Testis (tissue), 3 donors: ENCODE results near the gene ADD1. TPM values are rescaled to one million over a fixed set of nuclear protein-coding genes. Genes with fewer than 3 reads are reported as not detected.
A peak's percentile ranks its signal among the peaks of the same experiment; 100 is the strongest.

Source experiments
- DNase-seq: peaks from one replicate; pipeline ENCODE4 v3.0.0-alpha.2; 2019
- H3K27ac ChIP-seq, 2 donors: fragments of 200-600 bp; sonication (generic); one replicate each; pipeline ENCODE4 v1.5.1; 2019
- H3K27me3 ChIP-seq: fragments of 200-600 bp; sonication (generic); one replicate; pipeline ENCODE4 v1.5.1; 2019
- H3K36me3 ChIP-seq: fragments of 200-600 bp; sonication (generic); one replicate; pipeline ENCODE4 v1.5.1; 2017; ENCODE audit warnings: low read depth; ENCODE audit errors: missing control alignments
- H3K4me1 ChIP-seq: fragments of 200-600 bp; sonication (generic); one replicate; pipeline ENCODE4 v1.5.1; 2019
- H3K4me3 ChIP-seq, 2 donors: fragments of 200-600 bp; sonication (generic); one replicate each; pipeline ENCODE4 v1.5.1; 2017 to 2019
- H3K9me3 ChIP-seq: fragments of 200-600 bp; sonication (generic); one replicate; pipeline ENCODE4 v1.5.1; 2017
- CTCF ChIP-seq, 3 experiments: fragments of 450-650 bp in 2 of 3; fragments of 200-600 bp in 1 of 3; sonication (generic) in 1 of 3; IDR thresholded peaks; one replicate each; pipeline ENCODE4 v1.5.1; 2016 to 2019; ENCODE audit warnings: antibody characterized with exemption in 3 of 3, mild to moderate bottlenecking in 2 of 3, moderate library complexity in 1 of 3
- POLR2A ChIP-seq: fragments of 450-650 bp; IDR thresholded peaks from one replicate; pipeline ENCODE4 v1.6.1; 2017; ENCODE audit warnings: antibody characterized with exemption, mild to moderate bottlenecking, moderate library complexity
- WGBS, 2 donors: methylation state at CpG; one replicate each; pipeline ENCODE4 v1.1.5; 2018; 5-methylcytosine and 5-hydroxymethylcytosine counted together
- intact Hi-C: fragments of 100-400 bp; cut with DNase I; formaldehyde crosslinking; loops from one replicate; pipeline ENCODE4 v1.15.1; 2023; ENCODE audit warnings: low total_unique reads
- polyA plus RNA-seq: library from polyadenylated mRNA; stranded (reverse); fragments of 350-450 nt; fragmentation: Illumina TruSeq; extraction: RNeasy Lipid Tissue Mini Kit (QIAGEN cat#74804); gene quantifications from one replicate; pipeline ENCODE4 v1.2.3, GENCODE V29; 2014; ENCODE audit warnings: low read depth, low replicate concordance; ENCODE audit not compliant: insufficient read depth
- total RNA-seq, 2 donors: library from RNA; depleted of rRNA; stranded (reverse); fragments of >200 nt; gene quantifications; one replicate each; pipeline ENCODE4 v1.2.3, GENCODE V29; 2016

The ADD1 gene
- total and polyA plus RNA-seq, 3 donors from 2014 or later: 233 to 355 (median 318) TPM

- Histone ChIP-seq H3K4me1 (peaks cover 35% of the 10 kb centered on the region), H3K27me3 (no peaks in the 10 kb centered on the region), H3K4me3 (no peak overlapping the region), H3K27ac (no peak overlapping the region), H3K9me3 (no peaks in the 10 kb centered on the region), H3K36me3 (no peaks in the 10 kb centered on the region)
- DNase-seq: no peak
- WGBS, 2 donors: 68 to 89% methylated on average over 4 to 7 of the region's 7 CpGs
- TF ChIP-seq CTCF (IDR thresholded peaks at IDR 0.05): no peak
- no peak for TF ChIP-seq POLR2A
- intact Hi-C loops: no loop called here
These were observed 28.9 kb upstream of the ADD1 start for GRCh38 chr4:2814627-2815270.

- no peak for DNase-seq
- H3K4me1 ChIP-seq: peaks cover 23% of the 10 kb centered on the region
- H3K27ac ChIP-seq: no peak overlapping the region
- no peaks in the 10 kb centered on the region for H3K36me3 ChIP-seq
- H3K9me3 ChIP-seq: no peaks in the 10 kb centered on the region
- 45 to 96% methylated on average over 1 of the region's 1 CpG for WGBS, 2 donors
- H3K4me3 ChIP-seq: no peak overlapping the region
- no peak for TF ChIP-seq CTCF (IDR thresholded peaks at IDR 0.05)
- TF ChIP-seq POLR2A: no peak
- no peaks in the 10 kb centered on the region for H3K27me3 ChIP-seq
- intact Hi-C loops: no loop called here
These were observed 27.2 kb upstream of the ADD1 start for GRCh38 chr4:2816401-2816954.

GRCh38 chr4:2817137-2817536 lies 26.5 kb upstream of the ADD1 start:
- no peak for DNase-seq
- Histone ChIP-seq H3K36me3 (no peaks in the 10 kb centered on the region), H3K9me3 (no peaks in the 10 kb centered on the region), H3K27me3 (no peaks in the 10 kb centered on the region), H3K27ac (no peak overlapping the region), H3K4me1 (peaks cover 17% of the 10 kb centered on the region), H3K4me3 (peak overlapping the region in 1 of 2 donors; percentile 53)
- 63 to 74% methylated on average over 4 of the region's 4 CpGs for WGBS, 2 donors
- TF ChIP-seq CTCF (IDR thresholded peaks at IDR 0.05) (no peak), POLR2A (no peak)
- intact Hi-C loops: no loop called here

- H3K27me3 ChIP-seq: no peaks in the 10 kb centered on the region
- H3K4me1 ChIP-seq: peaks cover 10% of the 10 kb centered on the region
- peak overlapping the region; percentile 46 to 59 for H3K4me3 ChIP-seq
- no peaks in the 10 kb centered on the region for H3K36me3 ChIP-seq
- intact Hi-C loops: no loop called here
- no peak overlapping the region for H3K27ac ChIP-seq
- TF ChIP-seq POLR2A (no peak), CTCF (IDR thresholded peaks at IDR 0.05) (no peak)
- 15 to 23% methylated on average over 14 to 56 of the region's 65 CpGs for WGBS, 2 donors
- no peak for DNase-seq
- H3K9me3 ChIP-seq: no peaks in the 10 kb centered on the region
These were observed 25.8 kb upstream of the ADD1 start for GRCh38 chr4:2817701-2818350.
